ENCODE measurements around the gene TNPO3. TPM values are rescaled to one million over a fixed set of nuclear protein-coding genes. Genes with fewer than 3 reads are reported as not detected.

The TNPO3 gene
- total RNA-seq, 2 donors from 2014 or later = 15.8 to 23.9 TPM

DNA sequence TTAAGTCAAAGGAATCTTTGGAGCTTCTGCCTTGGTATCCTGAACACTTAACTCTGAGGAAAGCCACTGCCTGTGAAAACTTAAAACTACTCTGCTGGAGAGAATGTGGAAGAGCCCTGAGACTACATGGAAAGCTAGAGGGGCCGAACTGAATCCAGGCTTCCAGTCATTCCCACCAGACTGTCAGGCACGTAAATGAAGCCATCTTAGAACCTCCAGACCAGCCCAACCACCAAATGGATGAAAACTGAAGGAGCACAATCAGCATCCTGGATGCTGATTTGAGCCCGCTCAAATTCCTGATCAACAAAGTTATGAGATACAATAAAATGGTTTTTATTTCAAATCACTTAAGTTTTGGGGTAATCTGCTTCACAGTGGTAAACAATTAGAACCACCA lies 30.8 kb downstream of the TNPO3 start:
- no peak for ATAC-seq
- intact Hi-C loops (cut with DNase I) = no loop called here
- WGBS, 2 donors = 91 to 98% methylated on average over 3 of the region's 3 CpGs

DNA sequence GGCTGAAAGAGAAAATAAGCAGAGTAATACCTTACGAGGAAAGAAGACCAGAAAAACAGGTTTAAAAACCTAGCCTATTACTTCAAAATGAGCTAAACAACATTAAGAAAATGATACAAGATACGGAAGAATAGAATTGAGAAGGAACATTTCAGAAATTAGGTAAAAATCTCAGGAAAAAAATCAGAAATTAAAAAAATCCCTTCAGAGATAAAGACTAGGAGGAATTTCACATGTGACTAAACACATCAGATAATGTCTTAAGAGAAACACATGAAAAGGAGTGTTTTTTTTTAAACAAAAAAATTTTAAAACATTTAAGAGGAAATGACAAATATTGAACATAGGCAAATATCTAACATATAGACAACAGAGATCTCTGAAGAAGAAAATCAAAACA lies 33.3 kb downstream of the TNPO3 start:
- ATAC-seq = no peak
- DNase-seq = no peak
- Histone ChIP-seq H3K4me3 (no peak overlapping the region), H3K4me1 (no peaks in the 10 kb centered on the region), H3K27ac (no peak overlapping the region), H3K36me3 (replicated peaks in 1 of 2; ENCODE audit: insufficient read depth in 1 of 2, low read depth in 2 of 2) (peaks cover 0 to 3% of the 10 kb centered on the region in 2 donors), H3K9me3 (no peaks in the 10 kb centered on the region), H3K27me3 (no peaks in the 10 kb centered on the region)
- 77 to 79% methylated on average over 2 of the region's 2 CpGs for WGBS, 2 donors
- TF ChIP-seq POLR2A (IDR thresholded peaks at IDR 0.05) = no peak
- TF ChIP-seq, protein P1, sequence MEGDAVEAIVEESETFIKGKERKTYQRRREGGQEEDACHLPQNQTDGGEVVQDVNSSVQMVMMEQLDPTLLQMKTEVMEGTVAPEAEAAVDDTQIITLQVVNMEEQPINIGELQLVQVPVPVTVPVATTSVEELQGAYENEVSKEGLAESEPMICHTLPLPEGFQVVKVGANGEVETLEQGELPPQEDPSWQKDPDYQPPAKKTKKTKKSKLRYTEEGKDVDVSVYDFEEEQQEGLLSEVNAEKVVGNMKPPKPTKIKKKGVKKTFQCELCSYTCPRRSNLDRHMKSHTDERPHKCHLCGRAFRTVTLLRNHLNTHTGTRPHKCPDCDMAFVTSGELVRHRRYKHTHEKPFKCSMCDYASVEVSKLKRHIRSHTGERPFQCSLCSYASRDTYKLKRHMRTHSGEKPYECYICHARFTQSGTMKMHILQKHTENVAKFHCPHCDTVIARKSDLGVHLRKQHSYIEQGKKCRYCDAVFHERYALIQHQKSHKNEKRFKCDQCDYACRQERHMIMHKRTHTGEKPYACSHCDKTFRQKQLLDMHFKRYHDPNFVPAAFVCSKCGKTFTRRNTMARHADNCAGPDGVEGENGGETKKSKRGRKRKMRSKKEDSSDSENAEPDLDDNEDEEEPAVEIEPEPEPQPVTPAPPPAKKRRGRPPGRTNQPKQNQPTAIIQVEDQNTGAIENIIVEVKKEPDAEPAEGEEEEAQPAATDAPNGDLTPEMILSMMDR (IDR thresholded peaks at IDR 0.05) = no peak
- intact Hi-C loops (cut with DNase I) = no loop called here

More for the DNA sequence above, 30.8 kb downstream of the TNPO3 start:
- Histone ChIP-seq H3K27me3 (no peaks in the 10 kb centered on the region), H3K4me3 (no peak overlapping the region), H3K4me1 (no peaks in the 10 kb centered on the region), H3K27ac (no peak overlapping the region), H3K36me3 (replicated peaks in 1 of 2; ENCODE audit: insufficient read depth in 1 of 2, low read depth in 2 of 2) (no peaks in the 10 kb centered on the region), H3K9me3 (no peaks in the 10 kb centered on the region)
- DNase-seq = no peak
- no peak for TF ChIP-seq POLR2A (IDR thresholded peaks at IDR 0.05)

DNA sequence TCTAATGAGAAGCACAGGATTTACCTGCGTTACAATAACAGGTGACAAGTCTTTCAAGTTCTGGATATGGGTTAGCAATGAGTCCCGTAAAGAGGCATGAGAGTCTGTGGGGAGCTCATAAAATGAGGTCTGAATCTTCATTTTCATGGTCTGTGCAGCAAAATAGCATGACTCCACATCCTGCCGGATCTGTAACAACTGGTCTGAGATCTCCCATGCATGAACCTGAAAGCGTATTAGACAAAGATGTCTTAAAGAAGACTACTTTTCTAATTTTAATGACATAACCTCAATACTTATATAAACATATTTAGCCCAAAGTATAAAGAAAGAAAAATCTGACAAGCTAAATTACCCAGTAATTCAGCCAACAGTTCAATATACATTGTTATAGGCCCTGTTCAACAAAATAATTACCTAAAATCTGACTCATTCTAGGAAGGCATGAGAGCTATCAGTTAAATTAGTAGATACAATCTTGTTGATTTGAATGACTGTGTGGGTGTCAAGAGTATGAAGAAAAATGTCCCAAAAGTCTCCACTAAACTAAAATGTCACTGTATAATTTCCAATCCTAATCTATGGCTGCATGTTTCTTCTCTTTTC lies 36.9 kb downstream of the TNPO3 start:
- DNase-seq (no peak), ATAC-seq (no peak)
- Histone ChIP-seq H3K36me3 (replicated peaks in 1 of 2; ENCODE audit: insufficient read depth in 1 of 2, low read depth in 2 of 2) (peaks cover 0 to 18% of the 10 kb centered on the region in 2 donors), H3K27me3 (no peaks in the 10 kb centered on the region), H3K4me1 (no peaks in the 10 kb centered on the region), H3K9me3 (no peaks in the 10 kb centered on the region), H3K4me3 (no peak overlapping the region), H3K27ac (no peak overlapping the region)
- no peak for TF ChIP-seq POLR2A (IDR thresholded peaks at IDR 0.05)
- TF ChIP-seq, protein P1 (IDR thresholded peaks at IDR 0.05) = no peak
- 96 to 99% methylated on average over 4 of the region's 4 CpGs for WGBS, 2 donors
- intact Hi-C loops (cut with DNase I) = no loop called here

DNA sequence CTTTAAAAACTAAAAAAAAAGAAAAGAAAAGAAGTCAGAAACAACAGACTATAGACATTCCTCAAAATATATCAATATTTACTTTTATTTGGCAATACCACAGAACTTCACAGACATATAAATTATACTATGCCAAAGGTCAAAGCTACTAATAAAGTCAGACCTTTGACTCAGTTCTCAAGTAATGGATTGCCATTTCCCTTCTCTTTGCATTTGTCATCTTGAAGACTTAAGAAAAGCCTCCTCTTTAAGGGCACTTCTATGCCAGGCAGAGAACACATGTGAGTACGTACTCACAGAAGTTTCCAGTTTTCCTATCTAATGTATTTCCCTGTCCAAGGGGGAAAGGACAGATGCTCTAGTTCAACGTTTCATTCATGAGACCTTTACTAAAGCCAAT lies 37.6 kb downstream of the TNPO3 start:
- 48 to 59% methylated on average over 2 of the region's 2 CpGs for WGBS, 2 donors
- ATAC-seq (no peak), DNase-seq (no peak)
- no peak overlapping the region for H3K4me3 ChIP-seq
- TF ChIP-seq POLR2A (IDR thresholded peaks at IDR 0.05) = no peak
- TF ChIP-seq, protein P1 (IDR thresholded peaks at IDR 0.05) = no peak
- no peaks in the 10 kb centered on the region for H3K9me3 ChIP-seq
- H3K27me3 ChIP-seq = no peaks in the 10 kb centered on the region
- no peak overlapping the region for H3K27ac ChIP-seq
- H3K36me3 ChIP-seq (replicated peaks in 1 of 2; ENCODE audit: insufficient read depth in 1 of 2, low read depth in 2 of 2) = peaks cover 0 to 18% of the 10 kb centered on the region in 2 donors
- intact Hi-C loops (cut with DNase I) = no loop called here
- H3K4me1 ChIP-seq = no peaks in the 10 kb centered on the region

DNA sequence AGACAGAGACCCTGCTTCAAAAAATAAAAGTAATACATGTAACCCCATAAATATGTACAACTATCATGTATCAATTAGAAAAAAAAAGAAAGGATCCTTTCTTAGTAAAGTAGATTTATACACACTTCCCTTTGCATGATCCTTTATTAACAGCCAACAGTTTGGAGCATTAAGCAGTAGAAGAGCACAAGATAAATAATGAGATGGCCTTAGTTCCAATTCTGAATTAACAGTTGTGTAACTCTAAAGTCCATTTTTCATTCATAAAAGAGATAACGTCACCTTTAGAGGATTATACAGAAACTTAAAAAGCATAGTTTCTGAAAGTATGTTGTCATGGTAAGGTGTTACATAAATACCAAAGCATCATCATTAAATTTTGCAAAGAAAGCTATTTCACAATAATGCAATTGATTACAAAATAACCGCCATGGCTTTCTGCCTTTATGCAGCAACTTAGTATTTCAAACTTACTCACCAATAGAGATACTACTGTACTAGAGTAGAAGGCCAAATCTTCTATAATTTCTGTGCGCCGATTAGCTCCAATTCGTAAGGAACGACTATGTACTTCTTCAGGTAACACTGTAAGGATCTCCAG lies 40.3 kb downstream of the TNPO3 start:
- 89 to 93% methylated on average over 6 of the region's 6 CpGs for WGBS, 2 donors
- Histone ChIP-seq H3K4me1 (no peaks in the 10 kb centered on the region), H3K4me3 (no peak overlapping the region), H3K27me3 (no peaks in the 10 kb centered on the region), H3K36me3 (replicated peaks in 1 of 2; ENCODE audit: insufficient read depth in 1 of 2, low read depth in 2 of 2) (peaks cover 0 to 26% of the 10 kb centered on the region in 2 donors), H3K27ac (no peak overlapping the region), H3K9me3 (no peaks in the 10 kb centered on the region)
- DNase-seq (no peak), ATAC-seq (no peak)
- intact Hi-C loops (cut with DNase I) = no loop called here
- TF ChIP-seq, protein P1 (IDR thresholded peaks at IDR 0.05) = no peak
